Measurements from ENCODE around the gene LOC128125822.
A peak's percentile ranks its signal among the peaks of the same experiment; 100 is the strongest.

The LOC128125822 gene

GRCh38 chr6:63553208-63553607, 19.1 kb upstream of the LOC128125822 start (continued):
- TF ChIP-seq MTA2 (IDR thresholded peaks at IDR 0.05; ENCODE audit: low read depth) (peak; percentile 94), E4F1 (IDR thresholded peaks at IDR 0.05; ENCODE audit: borderline replicate concordance, partially characterized antibody) (no peak), ELK1 (IDR thresholded peaks at IDR 0.05; ENCODE audit: low read depth, low read length) (no peak), RAD21 (IDR thresholded peaks at IDR 0.05; ENCODE audit: insufficient read depth, low read depth, low read length) (no peak), NBN (IDR thresholded peaks at IDR 0.05) (peak; percentile 73), SKIL (IDR thresholded peaks at IDR 0.05; ENCODE audit: low read depth, poor library complexity, severe bottlenecking) (peak; percentile 82), TBL1XR1 (IDR thresholded peaks at IDR 0.05; ENCODE audit: low read depth, low read length) (peak; percentile 79), MYC (IDR thresholded peaks at IDR 0.05; ENCODE audit: insufficient read depth, insufficient read length, insufficient replicate concordance, low read length, severe bottlenecking) (no peak), ZZZ3 (IDR thresholded peaks at IDR 0.05; ENCODE audit: control insufficient read depth, insufficient read length, low read depth) (no peak), E2F8 (IDR thresholded peaks at IDR 0.05; ENCODE audit: low read depth, partially characterized antibody) (no peak), POLR2AphosphoS5 (IDR thresholded peaks at IDR 0.05; ENCODE audit: low read length) (no peak), SMAD1 (IDR thresholded peaks at IDR 0.05; ENCODE audit: low read depth, partially characterized antibody) (no peak), IRF4 (IDR thresholded peaks at IDR 0.05; ENCODE audit: low read depth, low read length) (peak; percentile 57; the same call in 1 of the 2 replicates), MLLT1 (IDR thresholded peaks at IDR 0.05) (no peak), SUZ12 (IDR thresholded peaks at IDR 0.05; ENCODE audit: unreplicated experiment) (no peak), RB1 (IDR thresholded peaks at IDR 0.05; ENCODE audit: borderline replicate concordance) (no peak), RFX5 (IDR thresholded peaks at IDR 0.05; ENCODE audit: low read depth, low read length) (no peak)

All from GM12878 (cell line).